Panc1 (cell line): ENCODE data around the gene FHIT.

Experiments used
- SIN3A ChIP-seq: IDR thresholded peaks from 2 replicates; pipeline ENCODE4 v1.6.1; 2012; ENCODE audit warnings: low read depth, mild to moderate bottlenecking, low read length, moderate library complexity, borderline replicate concordance; ENCODE audit not compliant: insufficient read depth
- TF ChIP-seq, protein P1 (sequence below): fragments of 450-650 bp; IDR thresholded peaks from 2 replicates; pipeline ENCODE4 v1.5.1; 2017; ENCODE audit warnings: mild to moderate bottlenecking
- TF ChIP-seq, protein P2 (sequence below), 2 experiments: IDR thresholded peaks; 2 replicates each; pipeline ENCODE4 v1.6.1; 2011 to 2012; ENCODE audit warnings: low read depth in 2 of 2, control low read depth in 1 of 2, low read length in 1 of 2, mild to moderate bottlenecking in 1 of 2, moderate library complexity in 1 of 2; ENCODE audit not compliant: insufficient read depth in 1 of 2

DNA sequence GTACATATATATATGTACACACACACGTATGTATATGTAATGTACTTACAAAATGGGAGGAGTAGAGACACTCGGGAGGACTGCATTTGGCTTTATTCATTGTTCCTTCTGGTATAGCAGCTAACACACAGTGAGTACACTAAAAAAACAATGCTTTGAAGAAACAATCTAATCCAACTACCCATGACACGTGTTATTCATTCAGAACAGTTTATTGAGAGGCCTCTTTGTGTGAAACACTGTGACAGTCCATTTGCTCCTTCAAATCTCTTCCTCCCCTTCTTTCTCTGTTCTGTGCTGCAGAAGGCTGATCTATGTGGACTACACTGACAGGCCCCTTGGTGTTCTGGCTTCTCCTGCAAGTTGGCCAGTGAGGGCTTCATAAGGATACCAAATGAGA, 1125.6 kb downstream of the FHIT start:
- TF ChIP-seq, protein P1, sequence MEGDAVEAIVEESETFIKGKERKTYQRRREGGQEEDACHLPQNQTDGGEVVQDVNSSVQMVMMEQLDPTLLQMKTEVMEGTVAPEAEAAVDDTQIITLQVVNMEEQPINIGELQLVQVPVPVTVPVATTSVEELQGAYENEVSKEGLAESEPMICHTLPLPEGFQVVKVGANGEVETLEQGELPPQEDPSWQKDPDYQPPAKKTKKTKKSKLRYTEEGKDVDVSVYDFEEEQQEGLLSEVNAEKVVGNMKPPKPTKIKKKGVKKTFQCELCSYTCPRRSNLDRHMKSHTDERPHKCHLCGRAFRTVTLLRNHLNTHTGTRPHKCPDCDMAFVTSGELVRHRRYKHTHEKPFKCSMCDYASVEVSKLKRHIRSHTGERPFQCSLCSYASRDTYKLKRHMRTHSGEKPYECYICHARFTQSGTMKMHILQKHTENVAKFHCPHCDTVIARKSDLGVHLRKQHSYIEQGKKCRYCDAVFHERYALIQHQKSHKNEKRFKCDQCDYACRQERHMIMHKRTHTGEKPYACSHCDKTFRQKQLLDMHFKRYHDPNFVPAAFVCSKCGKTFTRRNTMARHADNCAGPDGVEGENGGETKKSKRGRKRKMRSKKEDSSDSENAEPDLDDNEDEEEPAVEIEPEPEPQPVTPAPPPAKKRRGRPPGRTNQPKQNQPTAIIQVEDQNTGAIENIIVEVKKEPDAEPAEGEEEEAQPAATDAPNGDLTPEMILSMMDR, result no peak
- TF ChIP-seq SIN3A, result no peak
- TF ChIP-seq, protein P2, sequence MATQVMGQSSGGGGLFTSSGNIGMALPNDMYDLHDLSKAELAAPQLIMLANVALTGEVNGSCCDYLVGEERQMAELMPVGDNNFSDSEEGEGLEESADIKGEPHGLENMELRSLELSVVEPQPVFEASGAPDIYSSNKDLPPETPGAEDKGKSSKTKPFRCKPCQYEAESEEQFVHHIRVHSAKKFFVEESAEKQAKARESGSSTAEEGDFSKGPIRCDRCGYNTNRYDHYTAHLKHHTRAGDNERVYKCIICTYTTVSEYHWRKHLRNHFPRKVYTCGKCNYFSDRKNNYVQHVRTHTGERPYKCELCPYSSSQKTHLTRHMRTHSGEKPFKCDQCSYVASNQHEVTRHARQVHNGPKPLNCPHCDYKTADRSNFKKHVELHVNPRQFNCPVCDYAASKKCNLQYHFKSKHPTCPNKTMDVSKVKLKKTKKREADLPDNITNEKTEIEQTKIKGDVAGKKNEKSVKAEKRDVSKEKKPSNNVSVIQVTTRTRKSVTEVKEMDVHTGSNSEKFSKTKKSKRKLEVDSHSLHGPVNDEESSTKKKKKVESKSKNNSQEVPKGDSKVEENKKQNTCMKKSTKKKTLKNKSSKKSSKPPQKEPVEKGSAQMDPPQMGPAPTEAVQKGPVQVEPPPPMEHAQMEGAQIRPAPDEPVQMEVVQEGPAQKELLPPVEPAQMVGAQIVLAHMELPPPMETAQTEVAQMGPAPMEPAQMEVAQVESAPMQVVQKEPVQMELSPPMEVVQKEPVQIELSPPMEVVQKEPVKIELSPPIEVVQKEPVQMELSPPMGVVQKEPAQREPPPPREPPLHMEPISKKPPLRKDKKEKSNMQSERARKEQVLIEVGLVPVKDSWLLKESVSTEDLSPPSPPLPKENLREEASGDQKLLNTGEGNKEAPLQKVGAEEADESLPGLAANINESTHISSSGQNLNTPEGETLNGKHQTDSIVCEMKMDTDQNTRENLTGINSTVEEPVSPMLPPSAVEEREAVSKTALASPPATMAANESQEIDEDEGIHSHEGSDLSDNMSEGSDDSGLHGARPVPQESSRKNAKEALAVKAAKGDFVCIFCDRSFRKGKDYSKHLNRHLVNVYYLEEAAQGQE (IDR thresholded peaks at IDR 0.05; ENCODE audit: insufficient read depth in 1 of 2, low read depth in 2 of 2, low read length in 1 of 2), result no peak
